CD4-positive, alpha-beta T cell treated with Interferon gamma for 1 hour (primary cell): ENCODE measurements around the gene SPPL2C.
"Not testable (repeated sequence)": the region's sequence is repeated elsewhere in the genome, so short reads cannot be mapped to it uniquely, and the experiment has no call there.

Experiments
- DNase-seq: peaks from one replicate; pipeline ENCODE4 v3.0.0-alpha.2; 2020

Gene SPPL2C

GRCh38 chr17:45850468-45850867, 5.8 kb downstream of the SPPL2C start:
- no peak for DNase-seq

- no peak for DNase-seq
Observed at GRCh38 chr17:45851022-45851421, 6.3 kb downstream of the SPPL2C start.

- no peak for DNase-seq
Observed at GRCh38 chr17:45851464-45851863, 6.8 kb downstream of the SPPL2C start.

GRCh38 chr17:45851873-45852272, 7.2 kb downstream of the SPPL2C start:
- no peak for DNase-seq

- peak; percentile 24 for DNase-seq
Observed at GRCh38 chr17:45852535-45853297, 8.0 kb downstream of the SPPL2C start.

GRCh38 chr17:45854209-45854608, 9.5 kb downstream of the SPPL2C start:
- DNase-seq = no peak

GRCh38 chr17:45855691-45856336, 11.1 kb downstream of the SPPL2C start:
- DNase-seq = no peak

- DNase-seq = no peak
Observed at GRCh38 chr17:45857977-45858708, 13.5 kb downstream of the SPPL2C start.

- DNase-seq = no peak
Observed at GRCh38 chr17:45861165-45861564, 16.5 kb downstream of the SPPL2C start.

GRCh38 chr17:45862127-45862526, 17.4 kb downstream of the SPPL2C start:
- not testable (repeated sequence) for DNase-seq

- DNase-seq = no peak
Observed at GRCh38 chr17:45863857-45864654, 19.4 kb downstream of the SPPL2C start.

GRCh38 chr17:45867171-45867570, 22.5 kb downstream of the SPPL2C start:
- no peak for DNase-seq

- no peak for DNase-seq
Observed at GRCh38 chr17:45867702-45868101, 23.0 kb downstream of the SPPL2C start.

- DNase-seq = no peak
Observed at GRCh38 chr17:45868276-45868675, 23.6 kb downstream of the SPPL2C start.

- DNase-seq = no peak
Observed at GRCh38 chr17:45869676-45870341, 25.1 kb downstream of the SPPL2C start.

GRCh38 chr17:45870342-45870974, 25.8 kb downstream of the SPPL2C start:
- DNase-seq = no peak

GRCh38 chr17:45871718-45872117, 27.0 kb downstream of the SPPL2C start:
- no peak for DNase-seq

- DNase-seq = no peak
Observed at GRCh38 chr17:45873728-45874127, 29.0 kb downstream of the SPPL2C start.

GRCh38 chr17:45874151-45874550, 29.5 kb downstream of the SPPL2C start:
- DNase-seq = no peak

GRCh38 chr17:45876539-45876938, 31.9 kb downstream of the SPPL2C start:
- no peak for DNase-seq

GRCh38 chr17:45877467-45877866, 32.8 kb downstream of the SPPL2C start:
- DNase-seq = no peak

GRCh38 chr17:45883063-45883462, 38.4 kb downstream of the SPPL2C start:
- no peak for DNase-seq
